ENCODE results near the gene HIP1R.
A peak's percentile ranks its signal among the peaks of the same experiment; 100 is the strongest.

DNA sequence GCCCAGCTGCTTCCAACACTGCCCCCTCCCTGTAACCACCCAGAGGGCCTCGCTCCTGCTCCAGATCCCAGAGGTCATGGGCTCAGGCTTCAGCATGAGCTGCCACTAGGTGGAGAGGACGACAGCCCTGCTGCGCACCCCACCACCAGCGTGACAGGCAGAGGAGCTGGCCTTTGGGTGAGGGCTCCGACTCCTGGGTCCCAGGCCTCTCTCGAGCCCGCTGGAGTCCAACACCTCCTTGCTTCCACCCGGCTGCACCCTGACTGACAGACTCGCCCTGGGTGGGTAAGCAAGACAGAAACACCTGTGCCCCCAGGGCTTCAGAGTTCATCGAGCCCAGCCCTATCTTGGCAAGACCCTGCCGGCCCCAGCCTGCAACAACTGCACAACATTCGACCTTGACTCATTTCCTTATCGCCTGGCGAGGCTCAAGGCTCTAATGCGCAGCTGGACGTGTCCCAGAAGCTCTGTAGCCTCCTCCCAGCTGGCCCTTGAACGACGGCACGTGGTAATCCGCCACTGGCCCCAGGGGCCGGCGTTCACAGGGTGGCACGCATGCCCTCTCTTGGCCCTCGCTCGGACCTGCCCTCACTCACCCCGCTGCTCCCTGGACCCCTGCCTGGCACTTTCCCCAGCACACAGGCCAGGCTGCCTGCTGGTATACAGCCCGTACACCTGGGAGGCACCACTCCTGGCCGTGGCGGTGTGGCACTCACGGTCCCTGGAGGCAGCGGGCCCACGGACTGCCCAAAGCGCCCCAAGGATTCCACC lies 32.6 kb downstream of the HIP1R start:
- TF ChIP-seq, protein P1, sequence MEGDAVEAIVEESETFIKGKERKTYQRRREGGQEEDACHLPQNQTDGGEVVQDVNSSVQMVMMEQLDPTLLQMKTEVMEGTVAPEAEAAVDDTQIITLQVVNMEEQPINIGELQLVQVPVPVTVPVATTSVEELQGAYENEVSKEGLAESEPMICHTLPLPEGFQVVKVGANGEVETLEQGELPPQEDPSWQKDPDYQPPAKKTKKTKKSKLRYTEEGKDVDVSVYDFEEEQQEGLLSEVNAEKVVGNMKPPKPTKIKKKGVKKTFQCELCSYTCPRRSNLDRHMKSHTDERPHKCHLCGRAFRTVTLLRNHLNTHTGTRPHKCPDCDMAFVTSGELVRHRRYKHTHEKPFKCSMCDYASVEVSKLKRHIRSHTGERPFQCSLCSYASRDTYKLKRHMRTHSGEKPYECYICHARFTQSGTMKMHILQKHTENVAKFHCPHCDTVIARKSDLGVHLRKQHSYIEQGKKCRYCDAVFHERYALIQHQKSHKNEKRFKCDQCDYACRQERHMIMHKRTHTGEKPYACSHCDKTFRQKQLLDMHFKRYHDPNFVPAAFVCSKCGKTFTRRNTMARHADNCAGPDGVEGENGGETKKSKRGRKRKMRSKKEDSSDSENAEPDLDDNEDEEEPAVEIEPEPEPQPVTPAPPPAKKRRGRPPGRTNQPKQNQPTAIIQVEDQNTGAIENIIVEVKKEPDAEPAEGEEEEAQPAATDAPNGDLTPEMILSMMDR (IDR thresholded peaks at IDR 0.05): peak in 11 of 12 donors; percentile 32 to 68 (median 50)
- no peak for TF ChIP-seq POLR2A (IDR thresholded peaks at IDR 0.05)

Measured in heart left ventricle (tissue), 13 donors.